K562 (cell line): ENCODE measurements around the gene KCNJ10. TPM values are rescaled to one million over a fixed set of nuclear protein-coding genes. Genes with fewer than 3 reads are reported as not detected.
A peak's percentile ranks its signal among the peaks of the same experiment; 100 is the strongest.

Experiments used
- GMEB1 ChIP-seq: fragments of 250-450 bp; sonication (Bioruptor Pico); IDR thresholded peaks from 2 replicates; pipeline ENCODE4 v1.4.0; 2020; ENCODE audit warnings: mild to moderate bottlenecking
- HDAC6 ChIP-seq: IDR thresholded peaks from 2 replicates; pipeline ENCODE4 v1.6.1; 2012; ENCODE audit warnings: low read depth, mild to moderate bottlenecking, control low read depth, inconsistent platforms, low read length, moderate library complexity
- HEY1 ChIP-seq: fragments of 250-450 bp; sonication (Bioruptor Pico); IDR thresholded peaks from 2 replicates; pipeline ENCODE4 v1.5.0; 2020; ENCODE audit warnings: mild to moderate bottlenecking, moderate library complexity, borderline replicate concordance
- MAFG ChIP-seq: fragments of 450-650 bp; conservative IDR thresholded peaks from 2 replicates; pipeline ENCODE4 v1.6.1; 2016; ENCODE audit warnings: missing genetic modification characterization, missing compliant biosample characterization
- NCOA1 ChIP-seq: fragments of 450-650 bp; IDR thresholded peaks from 2 replicates; pipeline ENCODE4 v1.6.1; 2016; ENCODE audit warnings: low read depth
- NR4A1 ChIP-seq, 2 experiments: fragments of 250-450 bp in 1 of 2; fragments of 450-650 bp in 1 of 2; sonication (Bioruptor Pico) in 1 of 2; IDR thresholded peaks; 2 replicates each; pipeline versions ENCODE4 v1.4.0 to v1.6.1; 2016 to 2020; ENCODE audit warnings: mild to moderate bottlenecking in 2 of 2, missing compliant biosample characterization in 1 of 2, missing genetic modification characterization in 1 of 2, moderate library complexity in 1 of 2
- PBX2 ChIP-seq, 2 experiments: IDR thresholded peaks in 1 of 2; conservative IDR thresholded peaks in 1 of 2; 2 replicates each; pipeline ENCODE4 v1.6.1; 2016; ENCODE audit warnings: low read depth in 2 of 2, mild to moderate bottlenecking in 1 of 2, missing compliant biosample characterization in 1 of 2, missing genetic modification characterization in 1 of 2, moderate library complexity in 1 of 2
- PHF21A ChIP-seq: fragments of 450-650 bp; IDR thresholded peaks from 2 replicates; pipeline ENCODE4 v1.6.1; 2017; ENCODE audit warnings: low read depth, borderline replicate concordance
- PPARD ChIP-seq: fragments of 250-450 bp; sonication (Bioruptor Pico); IDR thresholded peaks from 2 replicates; pipeline ENCODE4 v1.8.0; 2022; ENCODE audit warnings: inconsistent platforms, mild to moderate bottlenecking, moderate library complexity
- SIN3B ChIP-seq: fragments of 450-650 bp; IDR thresholded peaks from 2 replicates; pipeline ENCODE4 v1.6.1; 2017; ENCODE audit warnings: low read depth, mild to moderate bottlenecking, moderate library complexity
- SLC30A9 ChIP-seq: fragments of 250-450 bp; sonication (Bioruptor Pico); IDR thresholded peaks from 2 replicates; pipeline ENCODE4 v1.8.0; 2022; ENCODE audit warnings: mild to moderate bottlenecking, moderate library complexity
- TFAP4 ChIP-seq: sonication (generic); formaldehyde crosslinking; IDR thresholded peaks from 2 replicates; pipeline ENCODE4 v1.8.0; 2022; ENCODE audit warnings: missing genetic modification reagents, mild to moderate bottlenecking, moderate library complexity, borderline replicate concordance
- THAP12 ChIP-seq: fragments of 250-450 bp; sonication (Bioruptor Pico); IDR thresholded peaks from 2 replicates; pipeline ENCODE4 v1.9.0; 2021; ENCODE audit warnings: mild to moderate bottlenecking, inconsistent platforms
- ZBTB34 ChIP-seq: fragments of 250-450 bp; sonication (Bioruptor Pico); IDR thresholded peaks from 2 replicates; pipeline ENCODE4 v1.8.0; 2021; ENCODE audit warnings: mild to moderate bottlenecking, moderate library complexity
- ZNF146 ChIP-seq: IDR thresholded peaks from one replicate; pipeline ENCODE4 v1.6.1; 2018; ENCODE audit warnings: missing compliant biosample characterization; ENCODE audit not compliant: unreplicated experiment
- ZNF507 ChIP-seq: conservative IDR thresholded peaks from 2 replicates; pipeline ENCODE4 v1.6.1; 2017; ENCODE audit warnings: missing genetic modification characterization, missing compliant biosample characterization
- ZNF785 ChIP-seq: fragments of 250-450 bp; sonication (Bioruptor Pico); IDR thresholded peaks from 2 replicates; pipeline ENCODE4 v1.4.0; 2020; ENCODE audit warnings: mild to moderate bottlenecking
- polyA plus RNA-seq, 8 experiments: library from polyadenylated mRNA; depleted of rRNA in 4 of 8; stranded (reverse) in 5 of 8; unstranded in 3 of 8; fragments of >200 nt; fragmentation: Nextera tagmentation in 2 of 8; fragmentation: Illumina TruSeq in 1 of 8; extraction: Ambion mirVana in 2 of 8; extraction: Trizol in 1 of 8; gene quantifications; 2 replicates each; pipeline versions ENCODE4 v1.2.1 to v1.2.3, GENCODE V29; 2011 to 2014; ENCODE audit warnings: inconsistent platforms in 1 of 8, missing spikeins in 1 of 8
- total RNA-seq, 7 experiments: library from RNA; depleted of rRNA in 6 of 7; stranded (reverse); fragments of >200 nt in 6 of 7; fragmentation: Illumina TruSeq in 2 of 7; extraction: Trizol in 2 of 7; gene quantifications; 2 replicates each; pipeline versions ENCODE4 v1.2.1 to v1.2.3, GENCODE V29; 2011 to 2021; ENCODE audit warnings: low replicate concordance in 1 of 7

KCNJ10 gene
- total and polyA plus RNA-seq, 9 of the 15 experiments (the other 6 are each of a cell fraction or from before 2014, with no cell fraction given): 0.06 to 0.11 TPM; not detected in 7

- TF ChIP-seq ZNF146 (CRISPR knock-in tag) (no peak), PBX2 (CRISPR knock-in tag; IDR thresholded peaks at IDR 0.05; ENCODE audit: low read depth) (no peak), PBX2 (tag; conservative IDR thresholded peaks at IDR 0.05; ENCODE audit: low read depth) (peak; percentile 81), HDAC6 (no peak), ZBTB34 (CRISPR knock-in tag) (no peak), NCOA1 (no peak), SLC30A9 (CRISPR knock-in tag) (no peak), ZNF785 (CRISPR knock-in tag) (no peak), ZNF507 (tag) (no peak), PHF21A (no peak), PPARD (CRISPR knock-in tag) (no peak), THAP12 (CRISPR knock-in tag) (no peak), SIN3B (no peak), MAFG (tag) (no peak), HEY1 (CRISPR knock-in tag) (no peak), TFAP4 (CRISPR knock-in tag) (peak; percentile 71), GMEB1 (CRISPR knock-in tag) (no peak), NR4A1 (CRISPR knock-in tag; IDR thresholded peaks at IDR 0.05) (no peak), NR4A1 (tag; IDR thresholded peaks at IDR 0.05) (no peak)
Observed at GRCh38 chr1:160031365-160032164, 38.4 kb downstream of the KCNJ10 start, which contains the start of gene PIGM (continued).
